ENCODE data around the gene ADAMTS17.

Gene ADAMTS17

GRCh38 chr15:100005715-100006114 is 336.1 kb downstream of the ADAMTS17 start:
- no peak for DNase-seq

GRCh38 chr15:100005013-100005412 is 336.8 kb downstream of the ADAMTS17 start:
- no peak for DNase-seq

GRCh38 chr15:100002787-100003536 is 338.8 kb downstream of the ADAMTS17 start:
- DNase-seq, result no peak

DNA sequence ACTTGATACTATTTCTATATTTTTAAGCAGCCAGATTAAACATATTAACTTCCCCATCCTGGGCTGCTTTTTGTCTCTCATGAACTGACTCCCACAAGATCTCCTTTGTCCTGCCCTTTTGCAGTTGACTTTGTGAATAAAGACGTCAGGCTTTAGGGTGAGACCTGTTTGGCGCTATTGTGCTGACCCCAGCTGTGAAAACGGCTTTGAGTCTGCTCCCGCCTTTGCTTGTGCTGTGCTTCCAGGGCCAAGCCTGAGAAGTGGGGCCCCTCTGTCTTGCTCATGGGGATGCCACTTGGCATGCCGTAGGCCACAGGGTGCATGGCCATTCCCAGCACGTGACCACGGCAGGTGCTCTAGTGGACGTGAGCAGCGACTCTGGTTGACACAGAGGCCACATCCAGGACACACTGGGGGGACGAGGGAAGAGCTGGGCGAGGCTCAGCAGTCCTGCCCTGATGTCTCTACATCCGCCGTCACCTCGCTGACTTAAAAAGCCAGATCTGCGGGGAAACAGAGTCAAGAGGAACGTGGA is 339.6 kb downstream of the ADAMTS17 start:
- DNase-seq, result no peak

DNA sequence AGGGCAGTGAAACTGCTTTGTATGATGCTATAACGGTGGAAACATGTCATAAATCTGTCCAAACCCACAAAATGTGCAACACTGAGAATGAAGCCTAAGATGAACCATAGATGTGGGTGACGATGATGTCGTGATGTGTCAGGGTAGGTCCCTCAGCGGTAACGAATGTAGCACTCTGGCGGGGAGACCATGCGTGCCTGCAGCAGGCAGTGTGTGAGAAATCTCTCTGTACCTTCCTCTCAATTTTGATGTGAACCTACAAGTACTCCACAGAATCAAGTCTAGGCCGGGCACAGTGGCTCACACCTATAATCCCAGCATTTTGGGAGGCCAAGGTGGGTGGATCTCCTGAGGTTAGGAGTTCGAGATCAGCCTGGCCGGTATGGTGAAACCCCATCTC is 340.4 kb downstream of the ADAMTS17 start:
- no peak for DNase-seq

- DNase-seq, result no peak
These were observed 342.3 kb downstream of the ADAMTS17 start for GRCh38 chr15:99999282-100000070.

GRCh38 chr15:99998661-99999101 is 343.1 kb downstream of the ADAMTS17 start:
- DNase-seq, result no peak

GRCh38 chr15:99997112-99997651 is 344.6 kb downstream of the ADAMTS17 start:
- no peak for DNase-seq

- no peak for DNase-seq
These were observed 345.1 kb downstream of the ADAMTS17 start for GRCh38 chr15:99996660-99997059.

GRCh38 chr15:99995543-99995942 is 346.2 kb downstream of the ADAMTS17 start:
- DNase-seq, result no peak

DNA sequence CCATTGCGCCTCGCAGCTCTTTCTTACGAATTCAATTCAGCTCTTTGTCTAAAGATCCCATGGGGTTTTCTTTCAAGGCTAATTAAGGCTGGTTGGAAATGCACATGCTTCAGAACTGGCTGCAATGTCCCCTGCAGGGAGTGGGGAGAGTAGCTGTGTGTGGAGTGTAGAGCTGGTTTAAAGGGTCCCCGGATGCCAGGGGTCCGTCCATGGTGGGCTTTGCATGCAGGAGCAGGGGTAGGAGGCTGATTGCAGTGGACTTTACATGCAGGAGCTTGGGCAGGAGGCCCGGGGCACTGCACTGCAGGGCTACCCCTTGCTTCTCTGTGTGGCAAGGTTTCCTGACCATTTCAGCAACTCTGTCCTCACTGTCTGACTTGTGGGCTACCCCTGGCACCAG is 346.9 kb downstream of the ADAMTS17 start:
- DNase-seq, result no peak

GRCh38 chr15:99993681-99994131 is 348.1 kb downstream of the ADAMTS17 start:
- no peak for DNase-seq

DNA sequence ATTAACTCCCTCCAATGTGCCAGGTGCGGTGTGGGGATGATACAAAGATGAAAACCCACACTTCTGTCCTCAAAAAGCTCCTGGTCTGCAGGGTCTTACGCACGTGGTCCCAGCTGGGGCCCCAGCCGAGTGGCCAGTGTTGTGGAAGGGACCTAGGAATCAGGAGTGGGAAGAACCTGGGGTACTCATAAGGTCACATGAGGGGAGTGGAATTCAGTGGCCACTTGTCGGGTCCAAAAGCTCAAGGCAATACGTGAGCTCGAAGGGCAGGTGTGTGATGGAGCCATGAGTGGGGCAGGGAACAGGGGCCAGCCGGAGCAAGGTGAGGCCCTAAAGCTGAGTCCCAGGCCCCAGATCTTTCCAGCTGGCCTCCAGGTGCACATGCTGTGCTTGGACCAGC is 348.5 kb downstream of the ADAMTS17 start:
- no peak for DNase-seq

DNA sequence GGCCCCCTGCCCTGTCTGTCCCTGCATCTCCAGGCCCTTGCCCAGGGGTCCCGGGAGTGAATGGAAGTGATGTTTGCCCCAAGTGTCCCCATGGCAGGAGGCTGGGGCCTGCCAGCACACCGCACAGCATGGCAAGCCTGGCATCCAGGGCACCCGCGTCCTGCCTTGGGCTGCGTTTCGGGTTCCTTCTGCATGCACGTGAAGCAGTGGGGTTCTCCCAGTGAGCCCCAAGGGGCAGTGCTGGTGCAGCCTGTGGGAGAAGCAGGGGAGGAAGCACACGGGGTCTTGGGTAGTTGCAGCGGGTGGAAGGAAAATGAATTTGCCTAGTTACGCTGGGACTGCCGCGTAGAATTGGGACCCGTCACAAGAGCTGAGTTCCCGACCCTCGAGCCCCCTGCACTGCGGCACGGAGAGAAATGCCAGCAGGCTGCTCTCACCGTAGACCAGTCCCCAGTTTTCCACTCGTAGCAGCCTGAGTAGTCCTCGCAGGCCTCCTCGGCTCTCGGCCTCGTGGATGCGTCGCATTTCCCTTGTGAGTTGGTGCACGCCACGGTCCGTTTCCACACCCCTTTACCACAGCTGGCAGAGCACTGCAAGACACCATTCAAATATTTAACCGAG is 349.1 kb downstream of the ADAMTS17 start:
- no peak for DNase-seq

GRCh38 chr15:99989095-99989494 is 352.7 kb downstream of the ADAMTS17 start:
- no peak for DNase-seq

GRCh38 chr15:99987701-99988100 is 354.1 kb downstream of the ADAMTS17 start:
- no peak for DNase-seq

DNA sequence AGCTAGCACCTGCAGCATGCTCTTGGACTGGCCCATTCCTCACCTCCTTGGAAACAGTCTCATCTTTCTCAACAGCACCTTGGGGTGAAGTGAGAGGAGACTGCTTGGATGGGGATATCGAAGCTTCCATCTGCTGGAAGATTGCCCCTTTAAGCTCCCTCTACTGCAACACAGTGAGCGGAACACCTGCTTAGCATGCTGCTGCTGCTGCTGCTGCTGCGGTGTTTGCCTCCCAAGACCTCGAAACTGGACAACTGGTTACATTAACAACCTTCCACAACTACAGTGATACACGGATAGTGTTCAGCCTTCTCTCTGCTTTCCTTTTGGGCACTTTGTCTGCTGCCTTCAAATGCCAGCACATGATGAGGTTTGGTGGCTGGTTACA is 354.7 kb downstream of the ADAMTS17 start:
- no peak for DNase-seq

- DNase-seq, result no peak
These were observed 355.3 kb downstream of the ADAMTS17 start for GRCh38 chr15:99986297-99987118.

GRCh38 chr15:99985878-99986277 is 355.9 kb downstream of the ADAMTS17 start:
- no peak for DNase-seq

GRCh38 chr15:99984491-99985243 is 357.1 kb downstream of the ADAMTS17 start:
- DNase-seq, result no peak

- DNase-seq, result no peak
These were observed 357.9 kb downstream of the ADAMTS17 start for GRCh38 chr15:99983886-99984286.

Data from activated CD4-positive, CD25-positive, alpha-beta regulatory T cell treated with anti-CD3 and anti-CD28 coated beads, Interleukin-2, amount 50 U/mL, for 72 hours (primary cell).